Osteocyte (in vitro differentiated cells): ENCODE measurements around the gene PIP5K1B. TPM values are rescaled to one million over a fixed set of nuclear protein-coding genes. Genes with fewer than 3 reads are reported as not detected.

Experiments
- DNase-seq: peaks from one replicate; pipeline ENCODE4 v3.0.0; 2021; ENCODE audit warnings: mixed read lengths; ENCODE audit not compliant: unreplicated experiment; ENCODE audit errors: extremely low spot score
- H3K27ac Mint-ChIP-seq: one replicate; pipeline ENCODE4 v1.8.0; 2021; ENCODE audit warnings: mild to moderate bottlenecking, mixed read lengths; ENCODE audit not compliant: unreplicated experiment
- H3K27me3 Mint-ChIP-seq: one replicate; pipeline ENCODE4 v1.8.0; 2021; ENCODE audit warnings: mixed read lengths; ENCODE audit not compliant: unreplicated experiment
- H3K36me3 Mint-ChIP-seq: one replicate; pipeline ENCODE4 v1.8.0; 2021; ENCODE audit warnings: mixed read lengths; ENCODE audit not compliant: unreplicated experiment
- H3K4me1 Mint-ChIP-seq: one replicate; pipeline ENCODE4 v1.8.0; 2021; ENCODE audit warnings: mixed read lengths; ENCODE audit not compliant: unreplicated experiment
- H3K4me3 Mint-ChIP-seq: one replicate; pipeline ENCODE4 v1.8.0; 2021; ENCODE audit warnings: mild to moderate bottlenecking, moderate library complexity, mixed read lengths; ENCODE audit not compliant: unreplicated experiment
- H3K9me3 Mint-ChIP-seq: one replicate; pipeline ENCODE4 v1.8.0; 2021; ENCODE audit warnings: mixed read lengths; ENCODE audit not compliant: unreplicated experiment
- total RNA-seq: library from RNA; stranded (reverse); gene quantifications from 2 replicates; pipeline ENCODE4 v1.2.1, GENCODE V29; 2021
- TF ChIP-seq, protein P1 (sequence below): fragments of 200-600 bp; sonication (generic); IDR thresholded peaks from 2 replicates; pipeline ENCODE4 v1.5.0; 2021; ENCODE audit warnings: antibody characterized with exemption, mild to moderate bottlenecking, moderate library complexity

PIP5K1B gene
- total RNA-seq, 1 donor from 2014 or later = not detected

GRCh38 chr9:68932458-68932857 lies 227.4 kb downstream of the PIP5K1B start:
- H3K4me3 Mint-ChIP-seq = no peak overlapping the region
- H3K9me3 Mint-ChIP-seq = no peaks in the 10 kb centered on the region
- no peak for DNase-seq
- no peaks in the 10 kb centered on the region for H3K36me3 Mint-ChIP-seq
- H3K27me3 Mint-ChIP-seq = peaks cover 11% of the 10 kb centered on the region
- no peaks in the 10 kb centered on the region for H3K4me1 Mint-ChIP-seq
- no peak overlapping the region for H3K27ac Mint-ChIP-seq
- TF ChIP-seq, protein P1, sequence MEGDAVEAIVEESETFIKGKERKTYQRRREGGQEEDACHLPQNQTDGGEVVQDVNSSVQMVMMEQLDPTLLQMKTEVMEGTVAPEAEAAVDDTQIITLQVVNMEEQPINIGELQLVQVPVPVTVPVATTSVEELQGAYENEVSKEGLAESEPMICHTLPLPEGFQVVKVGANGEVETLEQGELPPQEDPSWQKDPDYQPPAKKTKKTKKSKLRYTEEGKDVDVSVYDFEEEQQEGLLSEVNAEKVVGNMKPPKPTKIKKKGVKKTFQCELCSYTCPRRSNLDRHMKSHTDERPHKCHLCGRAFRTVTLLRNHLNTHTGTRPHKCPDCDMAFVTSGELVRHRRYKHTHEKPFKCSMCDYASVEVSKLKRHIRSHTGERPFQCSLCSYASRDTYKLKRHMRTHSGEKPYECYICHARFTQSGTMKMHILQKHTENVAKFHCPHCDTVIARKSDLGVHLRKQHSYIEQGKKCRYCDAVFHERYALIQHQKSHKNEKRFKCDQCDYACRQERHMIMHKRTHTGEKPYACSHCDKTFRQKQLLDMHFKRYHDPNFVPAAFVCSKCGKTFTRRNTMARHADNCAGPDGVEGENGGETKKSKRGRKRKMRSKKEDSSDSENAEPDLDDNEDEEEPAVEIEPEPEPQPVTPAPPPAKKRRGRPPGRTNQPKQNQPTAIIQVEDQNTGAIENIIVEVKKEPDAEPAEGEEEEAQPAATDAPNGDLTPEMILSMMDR = no peak

DNA sequence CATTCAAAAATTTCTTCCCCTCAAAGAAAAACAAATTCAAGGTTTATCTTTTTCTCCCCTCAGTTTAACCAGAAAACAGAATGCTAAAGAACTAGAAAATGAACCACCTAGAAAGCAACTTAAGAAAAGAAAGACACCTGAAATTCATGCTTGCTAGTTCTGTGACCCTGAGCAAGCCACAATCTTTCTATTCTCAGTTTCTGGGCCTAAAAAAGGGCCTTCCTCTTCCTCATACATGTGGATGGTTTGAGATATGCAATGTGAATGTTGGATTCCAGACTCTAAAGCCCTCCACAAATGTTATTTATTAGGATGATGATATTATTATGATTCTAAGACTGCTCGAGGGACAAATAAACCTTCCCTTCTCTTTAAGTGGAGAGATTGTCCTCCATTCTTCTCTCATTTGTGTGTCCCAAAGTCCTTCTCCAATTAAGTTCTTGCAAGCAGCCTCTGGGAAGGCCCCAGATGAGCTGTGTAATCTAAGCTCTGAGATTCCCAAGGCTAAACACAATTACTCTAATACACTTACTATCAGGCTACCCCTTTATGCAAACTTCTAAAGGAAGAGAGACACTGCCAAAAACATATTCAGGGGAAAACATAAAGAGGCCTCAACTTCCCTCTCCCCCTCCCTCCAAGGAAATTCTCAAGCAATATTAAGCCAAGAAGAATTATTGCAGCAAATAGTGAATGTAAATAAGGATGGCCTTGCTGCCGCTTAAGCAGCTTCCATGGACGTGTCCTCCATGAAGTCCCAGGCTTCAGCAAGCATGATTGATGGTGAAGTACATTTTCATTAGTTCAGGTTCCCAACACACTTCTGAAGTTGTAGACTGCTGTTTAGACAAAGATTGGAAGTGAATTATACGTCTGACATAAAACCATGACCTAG lies 228.6 kb downstream of the PIP5K1B start:
- TF ChIP-seq, protein P1 = no peak
- no peaks in the 10 kb centered on the region for H3K4me1 Mint-ChIP-seq

GRCh38 chr9:68934329-68934644 lies 229.2 kb downstream of the PIP5K1B start:
- H3K36me3 Mint-ChIP-seq = no peaks in the 10 kb centered on the region
- H3K4me3 Mint-ChIP-seq = no peak overlapping the region
- H3K27ac Mint-ChIP-seq = no peak overlapping the region
- peaks cover 13% of the 10 kb centered on the region for H3K27me3 Mint-ChIP-seq
- no peak for DNase-seq
- TF ChIP-seq, protein P1 = no peak
- no peaks in the 10 kb centered on the region for H3K9me3 Mint-ChIP-seq
- H3K4me1 Mint-ChIP-seq = no peaks in the 10 kb centered on the region

More for the DNA sequence above, 228.6 kb downstream of the PIP5K1B start:
- DNase-seq = no peak
- H3K9me3 Mint-ChIP-seq = no peaks in the 10 kb centered on the region
- no peaks in the 10 kb centered on the region for H3K36me3 Mint-ChIP-seq
- no peak overlapping the region for H3K4me3 Mint-ChIP-seq
- peaks cover 13% of the 10 kb centered on the region for H3K27me3 Mint-ChIP-seq
- no peak overlapping the region for H3K27ac Mint-ChIP-seq

GRCh38 chr9:68940573-68940972 lies 235.5 kb downstream of the PIP5K1B start:
- no peaks in the 10 kb centered on the region for H3K9me3 Mint-ChIP-seq
- no peak for DNase-seq
- no peak overlapping the region for H3K27ac Mint-ChIP-seq
- no peaks in the 10 kb centered on the region for H3K4me1 Mint-ChIP-seq
- TF ChIP-seq, protein P1 = no peak
- H3K4me3 Mint-ChIP-seq = no peak overlapping the region
- H3K27me3 Mint-ChIP-seq = peaks cover 10% of the 10 kb centered on the region
- H3K36me3 Mint-ChIP-seq = no peaks in the 10 kb centered on the region

DNA sequence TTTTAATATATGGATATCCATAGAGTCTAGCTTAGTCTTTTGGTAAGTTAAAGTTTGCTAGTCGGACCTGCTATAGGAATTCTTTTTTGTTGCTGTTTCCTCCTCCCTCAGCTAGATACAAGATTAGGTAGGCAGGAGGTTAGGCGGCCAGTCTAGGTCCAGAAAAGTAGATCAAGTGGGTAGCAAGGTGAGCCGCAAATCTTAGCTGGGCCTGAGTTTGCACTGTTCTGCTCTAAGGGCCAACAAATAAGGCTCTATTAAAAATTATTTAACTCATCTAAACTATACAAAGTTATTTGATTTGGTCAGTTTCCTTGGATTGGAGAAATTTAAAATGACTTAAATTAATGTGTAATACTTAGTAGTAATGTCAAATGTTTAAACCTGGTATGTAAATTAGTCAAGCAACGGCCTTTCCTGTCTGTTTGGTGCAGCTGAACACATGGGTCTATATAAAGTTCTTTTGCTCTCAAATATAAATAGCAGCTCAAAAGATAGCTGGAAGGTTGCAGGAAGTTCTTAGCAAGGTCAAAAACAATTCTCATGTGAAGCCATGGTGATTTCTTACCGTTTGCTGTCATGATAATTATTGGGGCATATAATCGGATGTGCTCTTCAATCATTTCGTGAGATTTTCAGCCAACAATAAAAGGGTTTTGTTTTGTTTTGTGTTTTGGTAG lies 236.9 kb downstream of the PIP5K1B start:
- H3K4me3 Mint-ChIP-seq = no peak overlapping the region
- no peak overlapping the region for H3K27ac Mint-ChIP-seq
- DNase-seq = no peak
- peaks cover 7% of the 10 kb centered on the region for H3K27me3 Mint-ChIP-seq
- H3K36me3 Mint-ChIP-seq = no peaks in the 10 kb centered on the region
- H3K4me1 Mint-ChIP-seq = no peaks in the 10 kb centered on the region
- H3K9me3 Mint-ChIP-seq = no peaks in the 10 kb centered on the region
- TF ChIP-seq, protein P1 = no peak
